Measurements from ENCODE around the gene IFNL4. TPM values are rescaled to one million over a fixed set of nuclear protein-coding genes. Genes with fewer than 3 reads are reported as not detected.

Gene IFNL4
- total RNA-seq, 4 donors from 2014 or later: not detected

GRCh38 chr19:39264306-39265290 is 15.9 kb upstream of the IFNL4 start:
- no peak for TF ChIP-seq CTCF (IDR thresholded peaks at IDR 0.05; ENCODE audit: low read depth)

- no peak for TF ChIP-seq CTCF (IDR thresholded peaks at IDR 0.05; ENCODE audit: low read depth)
Measured at GRCh38 chr19:39263912-39264305, 15.3 kb upstream of the IFNL4 start.

DNA sequence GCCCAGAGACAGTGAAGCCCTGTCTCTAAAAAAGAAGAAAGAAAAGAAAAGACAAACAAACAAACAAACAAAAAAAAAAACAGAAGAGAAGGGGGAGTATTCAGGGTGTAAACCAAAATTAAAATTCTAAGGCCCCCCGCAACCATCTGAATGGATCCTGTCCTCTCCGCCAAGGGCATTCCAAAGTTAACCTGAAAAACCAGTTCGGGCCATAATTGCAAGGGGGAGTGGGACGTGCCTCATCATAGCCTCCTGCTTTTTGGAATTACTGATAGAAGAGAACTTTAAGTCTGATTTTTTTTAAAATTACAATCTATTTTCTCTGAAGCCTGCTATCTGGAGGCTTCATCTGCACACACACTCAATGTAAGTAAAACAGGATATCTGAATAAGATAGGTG is 13.8 kb upstream of the IFNL4 start:
- no peak for TF ChIP-seq CTCF (IDR thresholded peaks at IDR 0.05; ENCODE audit: low read depth)

DNA sequence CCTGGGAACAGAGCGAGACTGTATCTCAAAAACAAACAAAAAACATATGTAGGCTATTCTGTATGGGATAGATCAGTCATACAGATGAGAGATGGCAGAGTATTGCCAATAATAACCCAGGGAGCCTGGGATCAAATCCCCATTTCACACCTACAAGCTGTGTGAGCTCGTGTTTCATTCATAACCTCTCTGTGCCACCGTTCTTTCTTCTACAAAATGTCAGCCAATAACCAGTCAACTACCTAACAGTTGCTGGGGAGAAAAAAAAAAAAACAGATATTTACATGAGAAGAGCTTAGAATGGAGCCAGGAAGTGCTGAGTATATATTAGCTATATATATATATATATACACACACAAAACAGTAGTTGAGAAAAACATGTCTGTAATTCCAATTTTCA is 13.0 kb upstream of the IFNL4 start:
- no peak for TF ChIP-seq CTCF (IDR thresholded peaks at IDR 0.05; ENCODE audit: low read depth)

GRCh38 chr19:39257227-39257626 is 8.6 kb upstream of the IFNL4 start:
- TF ChIP-seq CTCF (IDR thresholded peaks at IDR 0.05; ENCODE audit: low read depth): no peak

- TF ChIP-seq CTCF (IDR thresholded peaks at IDR 0.05; ENCODE audit: low read depth): no peak
Measured at GRCh38 chr19:39254531-39255345, 6.1 kb upstream of the IFNL4 start.
